Measurements from ENCODE around the gene PILRB. TPM values are rescaled to one million over a fixed set of nuclear protein-coding genes. Genes with fewer than 3 reads are reported as not detected.

PILRB gene
- total and polyA plus RNA-seq, 8 donors = 24.0 to 47.7 (median 44.0) TPM

- no peak for ATAC-seq
- H3K36me3 ChIP-seq = peaks cover 0 to 94% of the 10 kb centered on the region in 2 donors
- no peak overlapping the region for H3K4me3 ChIP-seq
Measured at GRCh38 chr7:100353685-100354330, 4.1 kb upstream of the PILRB start.

DNA sequence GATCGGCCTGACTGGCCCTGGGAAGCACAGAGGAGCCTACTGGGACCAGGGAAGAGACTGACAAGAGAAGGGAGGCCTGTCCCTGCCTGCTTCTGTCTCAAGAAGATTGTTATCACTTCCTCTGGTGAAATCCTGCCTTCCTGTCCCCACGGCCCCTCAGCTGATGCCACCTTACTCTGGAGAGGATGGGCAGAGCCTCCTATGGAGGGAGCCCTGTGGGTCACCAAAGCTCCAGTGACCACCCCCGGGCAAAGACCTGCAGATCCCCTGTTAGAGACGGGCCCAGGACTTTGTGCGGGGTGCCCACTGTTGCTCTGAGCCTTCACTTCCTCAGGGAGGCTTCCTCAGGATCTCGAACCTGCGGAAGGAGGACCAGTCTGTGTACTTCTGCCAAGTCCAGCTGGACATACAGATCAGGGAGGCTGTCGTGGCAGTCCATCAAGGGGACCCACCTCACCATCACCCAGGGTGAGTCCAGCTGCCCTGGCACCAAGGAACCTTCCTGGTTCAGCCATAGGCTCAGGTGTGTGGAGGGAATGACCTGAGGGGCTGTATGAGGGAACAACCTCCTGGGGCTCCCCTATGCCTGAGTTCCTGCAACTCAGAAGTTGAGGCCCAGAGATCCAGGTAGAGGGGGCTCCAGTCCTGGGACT lies 1.4 kb upstream of the PILRB start:
- DNase-seq = peak in 1 of 4 donors; percentile 32
- Histone ChIP-seq H3K36me3 (peaks cover 0 to 96% of the 10 kb centered on the region in 2 donors), H3K4me3 (no peak overlapping the region), H3K27me3 (no peaks in the 10 kb centered on the region), H3K9me3 (no peaks in the 10 kb centered on the region), H3K27ac (peak overlapping the region in 1 of 2 donors; percentile 73), H3K4me1 (peaks cover 0 to 26% of the 10 kb centered on the region in 2 donors)
- intact Hi-C loops (cut with DNase I) = no loop called here
- TF ChIP-seq, protein P1, sequence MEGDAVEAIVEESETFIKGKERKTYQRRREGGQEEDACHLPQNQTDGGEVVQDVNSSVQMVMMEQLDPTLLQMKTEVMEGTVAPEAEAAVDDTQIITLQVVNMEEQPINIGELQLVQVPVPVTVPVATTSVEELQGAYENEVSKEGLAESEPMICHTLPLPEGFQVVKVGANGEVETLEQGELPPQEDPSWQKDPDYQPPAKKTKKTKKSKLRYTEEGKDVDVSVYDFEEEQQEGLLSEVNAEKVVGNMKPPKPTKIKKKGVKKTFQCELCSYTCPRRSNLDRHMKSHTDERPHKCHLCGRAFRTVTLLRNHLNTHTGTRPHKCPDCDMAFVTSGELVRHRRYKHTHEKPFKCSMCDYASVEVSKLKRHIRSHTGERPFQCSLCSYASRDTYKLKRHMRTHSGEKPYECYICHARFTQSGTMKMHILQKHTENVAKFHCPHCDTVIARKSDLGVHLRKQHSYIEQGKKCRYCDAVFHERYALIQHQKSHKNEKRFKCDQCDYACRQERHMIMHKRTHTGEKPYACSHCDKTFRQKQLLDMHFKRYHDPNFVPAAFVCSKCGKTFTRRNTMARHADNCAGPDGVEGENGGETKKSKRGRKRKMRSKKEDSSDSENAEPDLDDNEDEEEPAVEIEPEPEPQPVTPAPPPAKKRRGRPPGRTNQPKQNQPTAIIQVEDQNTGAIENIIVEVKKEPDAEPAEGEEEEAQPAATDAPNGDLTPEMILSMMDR (IDR thresholded peaks at IDR 0.05) = no peak
- no peak for ATAC-seq

More at GRCh38 chr7:100353685-100354330, 4.1 kb upstream of the PILRB start:
- no peak for DNase-seq
- H3K4me1 ChIP-seq = peaks cover 0 to 14% of the 10 kb centered on the region in 2 donors
- TF ChIP-seq, protein P1 (IDR thresholded peaks at IDR 0.05) = no peak
- no peaks in the 10 kb centered on the region for H3K9me3 ChIP-seq
- H3K27ac ChIP-seq = no peak overlapping the region
- no peaks in the 10 kb centered on the region for H3K27me3 ChIP-seq
- intact Hi-C loops (cut with DNase I) = no loop called here

DNA sequence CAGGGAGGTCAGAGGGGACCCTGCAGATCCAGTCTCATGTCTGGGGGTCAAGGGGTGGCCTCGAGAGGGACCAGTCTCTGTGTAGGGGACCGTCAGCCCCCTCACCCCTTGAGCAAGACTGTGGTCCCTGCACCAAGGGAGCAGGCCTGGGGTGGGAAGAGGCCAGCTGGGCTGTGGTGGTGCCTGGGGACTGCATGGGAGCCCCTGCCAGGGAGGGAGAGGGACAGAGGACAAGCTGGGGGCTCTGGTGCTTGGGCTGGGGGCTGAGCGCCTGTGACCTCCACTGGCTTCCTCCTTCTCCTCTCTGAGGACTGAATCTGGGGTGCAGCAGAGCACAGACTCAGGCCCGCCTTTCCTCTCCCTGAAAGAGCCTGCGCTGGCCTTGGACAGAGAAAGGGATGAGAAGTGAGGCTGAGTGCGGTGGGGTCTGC lies 771 bp upstream of the PILRB start:
- ATAC-seq = no peak
- peak overlapping the region in 1 of 2 donors; percentile 73 for H3K27ac ChIP-seq

GRCh38 chr7:100358857-100359212 lies 918 bp downstream of the PILRB start:
- Histone ChIP-seq H3K27me3 (no peaks in the 10 kb centered on the region), H3K4me3 (no peak overlapping the region), H3K27ac (peak overlapping the region in 1 of 2 donors; percentile 58), H3K4me1 (peaks cover 0 to 26% of the 10 kb centered on the region in 2 donors), H3K9me3 (no peaks in the 10 kb centered on the region), H3K36me3 (peaks cover 0 to 99% of the 10 kb centered on the region in 2 donors)
- intact Hi-C loops (cut with DNase I) = no loop called here
- DNase-seq (no peak), ATAC-seq (no peak)
- TF ChIP-seq, protein P1 (IDR thresholded peaks at IDR 0.05) = no peak

More for the DNA sequence above, 771 bp upstream of the PILRB start:
- intact Hi-C loops (cut with DNase I) = no loop called here
- H3K4me1 ChIP-seq = peaks cover 0 to 26% of the 10 kb centered on the region in 2 donors
- H3K36me3 ChIP-seq = peaks cover 0 to 98% of the 10 kb centered on the region in 2 donors
- no peaks in the 10 kb centered on the region for H3K27me3 ChIP-seq
- H3K9me3 ChIP-seq = no peaks in the 10 kb centered on the region
- no peak overlapping the region for H3K4me3 ChIP-seq
- peak in 1 of 4 donors; percentile 50 for DNase-seq
- TF ChIP-seq, protein P1 (IDR thresholded peaks at IDR 0.05) = no peak

DNA sequence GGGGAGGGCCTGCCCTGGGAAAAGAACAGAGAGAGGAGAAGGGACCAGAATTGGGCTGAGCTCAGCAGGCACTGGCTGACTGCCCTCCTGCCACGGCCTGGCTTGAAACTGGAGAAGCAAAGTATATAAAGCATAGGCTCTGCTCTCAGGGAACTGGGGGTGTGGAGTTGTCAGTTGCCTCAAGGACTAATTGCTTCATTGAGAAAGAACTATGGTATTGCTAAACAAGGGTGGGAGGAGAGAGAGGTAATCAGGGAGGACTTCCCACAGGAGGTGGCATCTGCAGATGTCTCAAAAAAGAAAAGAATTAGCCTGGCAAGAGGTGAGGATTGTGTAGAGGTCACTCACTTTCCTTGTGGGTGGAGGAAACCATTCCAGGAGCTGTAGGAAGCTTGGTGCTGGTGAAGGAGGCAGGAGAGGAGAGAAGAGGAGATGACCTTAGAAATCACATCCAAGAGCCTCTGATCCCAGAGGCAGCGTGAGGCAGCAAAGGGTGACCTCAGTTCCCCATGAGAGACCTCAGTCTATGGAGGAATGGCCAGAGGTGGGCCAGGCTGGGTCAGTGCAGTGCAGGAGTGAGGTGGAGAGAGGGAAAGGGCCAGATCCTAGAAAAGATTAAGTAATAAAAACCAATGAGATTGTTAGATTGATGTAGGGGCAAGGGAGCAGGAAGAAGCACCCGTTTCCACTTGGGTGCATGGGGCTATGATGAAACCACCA lies 2.4 kb downstream of the PILRB start:
- DNase-seq (no peak), ATAC-seq (no peak)
- peaks cover 0 to 86% of the 10 kb centered on the region in 2 donors for H3K36me3 ChIP-seq
- no peaks in the 10 kb centered on the region for H3K27me3 ChIP-seq
- H3K4me3 ChIP-seq = no peak overlapping the region
- peaks cover 0 to 33% of the 10 kb centered on the region in 2 donors for H3K4me1 ChIP-seq
- TF ChIP-seq, protein P1 (IDR thresholded peaks at IDR 0.05) = no peak
- no peaks in the 10 kb centered on the region for H3K9me3 ChIP-seq
- peak overlapping the region in 1 of 2 donors; percentile 58 for H3K27ac ChIP-seq
- intact Hi-C loops (cut with DNase I) = no loop called here
